Measurements from ENCODE around the gene EMSY. TPM values are rescaled to one million over a fixed set of nuclear protein-coding genes. Genes with fewer than 3 reads are reported as not detected.

Gene EMSY
- polyA plus RNA-seq, 1 of the 3 experiments (the other 2 are of a cell fraction), result 11.1 TPM

GRCh38 chr11:76550781-76551180 is 106.0 kb downstream of the EMSY start:
- Histone ChIP-seq H3K9me2 (no peaks in the 10 kb centered on the region), H3K27me3 (ENCODE audit: insufficient read depth) (no peaks in the 10 kb centered on the region), H3F3A (replicated peaks; ENCODE audit: insufficient read depth) (no peaks in the 10 kb centered on the region), H3K4me2 (no peak overlapping the region), H3K36me3 (replicated peaks in 1 of 2; ENCODE audit: control insufficient read depth in 1 of 2, insufficient read depth in 2 of 2, low read length in 1 of 2) (peaks cover 2 to 42% of the 10 kb centered on the region in 2 experiments), H3K9ac (no peak overlapping the region), H3K79me2 (ENCODE audit: insufficient read depth) (no peaks in the 10 kb centered on the region), H3K9me3 (no peaks in the 10 kb centered on the region), H3K4me1 (ENCODE audit: control insufficient read depth in 1 of 2, insufficient read depth in 2 of 2, low read depth in 1 of 2, low read length in 1 of 2) (no peaks in the 10 kb centered on the region; a peak in 2 of 4 replicates), H2AFZ (ENCODE audit: low read depth) (no peak overlapping the region), H4K20me1 (ENCODE audit: insufficient read depth) (no peaks in the 10 kb centered on the region), H3K27ac (ENCODE audit: low read depth in 2 of 2, low read length in 1 of 2) (no peak overlapping the region), H3K4me3 (ENCODE audit: low read depth in 2 of 2, low read length in 1 of 2) (no peak overlapping the region)
- CTCF ChIA-PET, result interaction anchor here (0.7 kb wide), 1 partner anchor 194 kb away, joined by 3 read pairs; no protein-coding TSS in a partner anchor
- TF ChIP-seq NFIC (IDR thresholded peaks at IDR 0.05; ENCODE audit: borderline replicate concordance) (no peak), YY1 (IDR thresholded peaks at IDR 0.05; ENCODE audit: low read depth) (no peak), IRF3 (IDR thresholded peaks at IDR 0.05; ENCODE audit: low read depth, low read length) (no peak), EZH2phosphoT487 (IDR thresholded peaks at IDR 0.05; ENCODE audit: borderline replicate concordance, low read depth) (no peak), MXI1 (IDR thresholded peaks at IDR 0.05; ENCODE audit: low read depth, low read length) (no peak), CTCF (IDR thresholded peaks at IDR 0.05) (no peak), FOSL2 (IDR thresholded peaks at IDR 0.05; ENCODE audit: borderline replicate concordance, low read depth) (no peak), RAD21 (IDR thresholded peaks at IDR 0.05; ENCODE audit: low read length) (no peak), RFX5 (IDR thresholded peaks at IDR 0.05; ENCODE audit: low read length) (no peak), TCF12 (IDR thresholded peaks at IDR 0.05) (no peak), ELF1 (IDR thresholded peaks at IDR 0.05) (no peak), TEAD4 (IDR thresholded peaks at IDR 0.05; ENCODE audit: borderline replicate concordance, insufficient read depth) (no peak), CHD2 (IDR thresholded peaks at IDR 0.05; ENCODE audit: low read length, partially characterized antibody) (no peak), SMC3 (IDR thresholded peaks at IDR 0.05; ENCODE audit: low read depth, low read length) (no peak), SIN3A (IDR thresholded peaks at IDR 0.05; ENCODE audit: borderline replicate concordance, low read depth, low read length) (no peak)
- POLR2A ChIA-PET, result no interaction called here
- 86% methylated on average over 7 of the region's 7 CpGs for WGBS (ENCODE audit: low lambda C conversion rate)
- DNase-seq, result no peak

GRCh38 chr11:76551400-76551799 is 106.6 kb downstream of the EMSY start:
- POLR2A ChIA-PET, result no interaction called here
- H3K4me2 ChIP-seq, result no peak overlapping the region
- TF ChIP-seq USF2 (IDR thresholded peaks at IDR 0.05; ENCODE audit: borderline replicate concordance, low read depth, low read length), result no peak
- no peak for TF ChIP-seq PBX3 (IDR thresholded peaks at IDR 0.05)
- TF ChIP-seq EZH2phosphoT487 (IDR thresholded peaks at IDR 0.05; ENCODE audit: borderline replicate concordance, low read depth), result no peak
- TF ChIP-seq POLR2AphosphoS5 (IDR thresholded peaks at IDR 0.05; ENCODE audit: low read depth, low read length), result no peak
- TF ChIP-seq GATA2 (CRISPR knock-in tag; IDR thresholded peaks at IDR 0.05), result no peak
- TF ChIP-seq JUND (IDR thresholded peaks at IDR 0.05), result no peak
- TF ChIP-seq USF1 (IDR thresholded peaks at IDR 0.05; ENCODE audit: borderline replicate concordance, low read depth), result no peak
- peak; percentile 54 for TF ChIP-seq CTCF (IDR thresholded peaks at IDR 0.05)
- TF ChIP-seq SIN3A (IDR thresholded peaks at IDR 0.05; ENCODE audit: borderline replicate concordance, low read depth, low read length), result no peak

More at GRCh38 chr11:76551400-76551799, 106.6 kb downstream of the EMSY start:
- no peak for DNase-seq
- Histone ChIP-seq H3K36me3 (replicated peaks in 1 of 2; ENCODE audit: control insufficient read depth in 1 of 2, insufficient read depth in 2 of 2, low read length in 1 of 2) (peaks cover 0 to 36% of the 10 kb centered on the region in 2 experiments), H3K79me2 (ENCODE audit: insufficient read depth) (no peaks in the 10 kb centered on the region), H3K27me3 (ENCODE audit: insufficient read depth) (no peaks in the 10 kb centered on the region), H3K9me2 (no peaks in the 10 kb centered on the region), H3K27ac (ENCODE audit: low read depth in 2 of 2, low read length in 1 of 2) (no peak overlapping the region), H4K20me1 (ENCODE audit: insufficient read depth) (no peaks in the 10 kb centered on the region), H3F3A (replicated peaks; ENCODE audit: insufficient read depth) (no peaks in the 10 kb centered on the region), H3K9me3 (no peaks in the 10 kb centered on the region), H3K4me3 (ENCODE audit: low read depth in 2 of 2, low read length in 1 of 2) (no peak overlapping the region), H3K9ac (no peak overlapping the region), H3K4me1 (ENCODE audit: control insufficient read depth in 1 of 2, insufficient read depth in 2 of 2, low read depth in 1 of 2, low read length in 1 of 2) (no peaks in the 10 kb centered on the region; a peak in 2 of 4 replicates), H2AFZ (ENCODE audit: low read depth) (no peak overlapping the region)
- WGBS (ENCODE audit: low lambda C conversion rate), result 82% methylated on average over 2 of the region's 2 CpGs
- CTCF ChIA-PET, result interaction anchor here (0.7 kb wide), 1 partner anchor 194 kb away, joined by 3 read pairs; no protein-coding TSS in a partner anchor

Data from SK-N-SH (cell line).